ENCODE data around the gene TMEM131.

- TF ChIP-seq CTCF (IDR thresholded peaks at IDR 0.05), result no peak
- no peak for TF ChIP-seq EZH2 (IDR thresholded peaks at IDR 0.05)
- TF ChIP-seq EZH2phosphoT487 (IDR thresholded peaks at IDR 0.05), result no peak
Measured at GRCh38 chr2:97868986-97869721, 126.6 kb downstream of the TMEM131 start.
